C1 segment of cervical spinal cord (tissue), 14 donors: ENCODE data around the gene BTD.

ENCODE experiments used
- DNase-seq, 14 donors: peaks; one replicate each; lab custom pipeline; 2025; lab: John Stamatoyannopoulos, UW

The BTD gene

GRCh38 chr3:15635121-15635661 is 33.6 kb downstream of the BTD start:
- DNase-seq: peak in 6 of 14 donors; percentile 11 to 49 (median 36)

DNA sequence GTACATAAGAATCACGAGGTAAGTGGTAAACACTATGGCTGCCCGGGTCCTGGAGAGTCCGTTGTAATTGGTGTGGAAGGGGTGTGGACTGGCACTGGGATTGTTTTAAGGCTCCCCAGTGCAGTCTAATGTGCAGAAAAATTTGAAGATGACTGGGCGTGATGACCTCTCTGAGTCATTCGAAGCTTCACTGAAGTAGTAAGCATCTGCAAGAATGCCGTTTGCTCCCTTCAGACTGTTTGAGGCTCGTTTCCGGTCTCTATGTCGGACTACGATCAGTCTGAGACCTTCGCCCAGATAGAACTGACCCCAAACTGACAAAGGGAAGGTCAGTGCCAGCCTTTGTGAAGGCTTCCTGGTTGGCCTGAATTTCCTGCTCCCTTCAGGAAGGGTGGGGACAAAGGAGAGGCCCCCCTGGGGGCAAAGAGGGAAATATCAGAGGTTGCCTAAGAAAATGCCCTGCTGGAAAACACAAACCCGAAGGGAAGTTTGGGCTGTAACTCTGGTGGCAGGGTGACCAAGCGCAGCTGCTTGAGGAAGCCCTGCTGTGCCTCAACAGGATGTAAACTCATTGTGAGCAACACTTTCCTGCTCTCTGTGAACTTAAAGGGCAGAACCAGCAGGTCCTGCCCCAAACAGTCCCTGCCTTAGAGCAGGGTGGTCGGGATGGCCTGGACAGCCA is 34.6 kb downstream of the BTD start:
- no peak for DNase-seq

GRCh38 chr3:15637131-15637951 is 35.8 kb downstream of the BTD start:
- peak in 1 of 14 donors; percentile 71 for DNase-seq

GRCh38 chr3:15638193-15638890 is 36.8 kb downstream of the BTD start:
- DNase-seq: no peak

GRCh38 chr3:15638891-15639262 is 37.3 kb downstream of the BTD start:
- DNase-seq: no peak

DNA sequence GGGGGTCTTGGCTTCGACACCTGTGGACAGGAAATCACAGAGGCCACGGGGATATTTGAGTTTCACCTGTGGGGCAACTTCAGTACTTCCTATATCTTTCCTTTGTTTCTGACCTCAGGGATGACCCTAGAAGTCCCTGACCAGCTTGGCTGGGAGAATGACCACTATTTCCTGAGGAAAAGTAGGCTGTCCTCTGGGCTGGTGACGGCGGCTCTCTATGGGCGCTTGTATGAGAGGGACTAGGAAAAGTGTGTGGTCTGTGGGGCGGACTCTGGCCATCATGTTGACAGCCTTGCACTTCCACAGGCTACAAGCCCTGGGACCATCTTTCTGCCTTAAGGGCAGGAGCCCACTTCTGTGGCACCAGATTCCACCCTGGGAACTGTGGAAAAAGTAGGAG is 43.7 kb downstream of the BTD start:
- DNase-seq: no peak

- DNase-seq: no peak
These were observed 44.4 kb downstream of the BTD start for GRCh38 chr3:15645740-15646501.

GRCh38 chr3:15646851-15647511 is 45.4 kb downstream of the BTD start:
- peak in 2 of 14 donors; percentile 8 to 53 for DNase-seq

- DNase-seq: no peak
These were observed 46.1 kb downstream of the BTD start for GRCh38 chr3:15647611-15648167.

DNA sequence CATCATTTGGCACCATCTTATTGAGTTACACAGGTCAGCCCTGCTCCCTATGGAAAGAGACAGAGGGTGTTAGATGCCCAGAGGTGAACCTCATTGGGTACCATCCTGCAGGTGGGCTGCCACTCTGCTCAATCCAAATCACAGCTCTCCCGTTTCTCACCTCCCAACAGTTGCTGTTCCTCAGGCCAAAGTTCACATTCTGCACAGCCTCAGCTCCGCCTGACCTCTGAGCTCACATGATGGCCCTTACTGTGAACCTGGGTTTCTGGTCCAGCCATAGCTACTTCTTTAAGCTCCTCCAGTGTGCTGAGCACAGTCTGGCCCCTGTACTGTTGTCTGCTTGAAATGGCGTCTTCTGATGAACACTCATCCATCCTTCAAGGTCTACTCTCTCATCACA is 47.8 kb downstream of the BTD start:
- DNase-seq: no peak

DNA sequence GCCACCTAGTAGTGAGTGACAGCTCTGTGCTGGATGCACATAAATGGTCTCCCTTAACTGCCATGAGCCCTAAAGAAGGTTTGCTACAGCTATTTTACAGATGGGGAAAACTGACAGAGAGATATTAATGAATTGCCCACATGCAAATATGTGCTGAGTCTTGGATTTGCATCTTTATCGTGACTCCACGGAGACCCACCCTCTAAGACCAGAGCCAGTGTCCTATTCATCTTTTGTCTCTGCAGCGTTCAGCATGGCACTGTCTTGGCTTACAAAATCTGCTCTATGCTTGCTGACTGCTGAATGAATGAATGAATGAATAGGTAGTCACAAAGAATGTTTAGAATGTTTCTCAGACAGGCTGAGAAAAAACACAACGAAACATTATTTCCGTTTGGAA is 48.3 kb downstream of the BTD start:
- no peak for DNase-seq

- no peak for DNase-seq
These were observed 49.9 kb downstream of the BTD start for GRCh38 chr3:15651396-15651795.

DNA sequence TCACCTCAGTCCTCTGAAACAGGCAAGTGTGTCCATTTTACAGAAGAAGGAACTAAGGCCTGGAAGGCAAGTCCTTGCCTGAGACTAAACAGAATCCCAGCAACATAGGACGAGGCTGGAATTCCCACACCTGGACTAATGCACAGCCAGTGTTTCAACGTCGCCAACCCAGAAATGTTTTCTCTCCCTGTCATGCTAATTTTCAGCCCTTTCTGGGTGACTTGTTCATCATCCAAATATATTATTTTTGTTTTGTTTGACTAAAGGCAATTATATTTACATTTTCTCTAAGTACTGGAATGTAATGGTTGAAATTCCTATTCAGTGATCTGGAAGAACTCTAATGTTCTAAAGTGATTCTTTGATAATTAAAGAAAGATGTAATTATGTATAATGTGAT is 51.8 kb downstream of the BTD start:
- no peak for DNase-seq

DNA sequence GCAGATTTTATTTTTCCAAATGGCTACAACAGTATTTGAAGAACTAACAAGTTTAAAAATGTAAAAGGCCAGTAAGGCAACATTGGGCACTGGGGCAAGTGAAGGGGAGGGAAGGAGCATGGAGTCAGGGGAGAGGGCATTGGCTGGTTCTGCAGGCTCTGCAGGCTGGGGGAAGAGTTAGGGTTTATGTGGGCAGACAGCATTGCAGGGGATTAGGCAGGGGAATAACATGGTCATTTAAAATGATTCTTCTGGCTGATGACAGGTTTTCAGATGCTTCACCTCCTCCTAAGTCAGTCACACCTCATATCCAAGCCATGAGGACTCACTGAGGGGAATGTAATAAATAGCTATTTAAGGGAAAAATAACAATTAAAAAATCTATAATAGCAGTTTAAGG is 52.6 kb downstream of the BTD start:
- DNase-seq: no peak

DNA sequence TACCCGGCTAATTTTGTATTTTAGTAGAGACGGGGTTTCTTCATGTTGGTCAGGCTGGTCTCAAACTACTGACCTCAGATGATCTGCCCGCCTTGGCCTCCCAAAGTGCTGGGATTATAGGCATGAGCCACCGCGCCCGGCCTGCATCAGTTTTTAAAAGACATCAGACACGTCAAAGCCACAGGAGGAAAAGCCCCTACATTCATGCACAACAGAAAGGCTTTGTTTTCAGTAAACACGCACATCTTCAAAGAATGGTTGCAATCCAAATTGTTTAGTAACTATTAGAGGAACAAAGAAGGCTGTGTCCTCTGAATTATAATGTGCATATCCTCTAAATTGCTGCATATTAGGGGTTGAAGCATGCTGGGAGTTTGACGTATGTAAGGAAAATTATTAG is 53.3 kb downstream of the BTD start:
- peak in 2 of 14 donors; percentile 33 to 55 for DNase-seq

DNA sequence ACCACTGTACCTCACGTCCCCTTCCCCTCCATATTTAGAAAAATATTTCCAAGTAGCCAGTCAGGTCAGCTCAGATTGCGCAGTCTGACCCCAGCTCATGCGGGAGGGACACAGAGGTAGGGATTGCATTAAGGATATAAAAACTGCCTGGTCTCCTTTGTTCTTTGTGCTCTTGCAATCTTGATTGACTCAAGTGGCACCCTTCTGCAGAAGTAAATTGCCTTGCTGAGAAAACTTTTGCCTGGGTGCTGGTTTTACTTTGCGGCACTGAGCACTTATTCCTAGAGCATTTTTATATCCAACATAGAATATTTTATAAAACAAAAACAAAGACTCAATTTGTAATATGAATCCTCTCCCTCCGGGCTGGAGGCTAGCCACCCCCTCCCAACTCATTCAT is 54.8 kb downstream of the BTD start:
- no peak for DNase-seq

DNA sequence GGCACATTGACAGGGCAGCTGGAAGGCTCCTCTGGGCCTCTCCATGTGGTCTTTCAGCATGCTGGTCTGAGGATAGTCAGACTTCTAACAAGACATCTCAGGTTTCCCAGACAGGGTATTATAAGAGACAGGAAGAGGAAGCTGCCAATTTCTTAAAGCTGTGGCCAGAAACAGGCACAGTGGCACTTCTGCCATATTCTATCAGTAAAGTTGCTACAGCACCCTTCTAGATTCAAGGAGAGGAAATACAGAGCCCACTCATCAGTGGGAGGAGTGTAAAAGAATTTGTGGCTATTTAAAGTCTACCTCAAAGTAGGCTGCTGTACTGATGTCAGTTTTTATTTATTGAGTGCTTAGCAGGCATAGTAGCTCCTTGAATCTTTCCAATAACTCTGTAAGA is 55.5 kb downstream of the BTD start:
- no peak for DNase-seq

DNA sequence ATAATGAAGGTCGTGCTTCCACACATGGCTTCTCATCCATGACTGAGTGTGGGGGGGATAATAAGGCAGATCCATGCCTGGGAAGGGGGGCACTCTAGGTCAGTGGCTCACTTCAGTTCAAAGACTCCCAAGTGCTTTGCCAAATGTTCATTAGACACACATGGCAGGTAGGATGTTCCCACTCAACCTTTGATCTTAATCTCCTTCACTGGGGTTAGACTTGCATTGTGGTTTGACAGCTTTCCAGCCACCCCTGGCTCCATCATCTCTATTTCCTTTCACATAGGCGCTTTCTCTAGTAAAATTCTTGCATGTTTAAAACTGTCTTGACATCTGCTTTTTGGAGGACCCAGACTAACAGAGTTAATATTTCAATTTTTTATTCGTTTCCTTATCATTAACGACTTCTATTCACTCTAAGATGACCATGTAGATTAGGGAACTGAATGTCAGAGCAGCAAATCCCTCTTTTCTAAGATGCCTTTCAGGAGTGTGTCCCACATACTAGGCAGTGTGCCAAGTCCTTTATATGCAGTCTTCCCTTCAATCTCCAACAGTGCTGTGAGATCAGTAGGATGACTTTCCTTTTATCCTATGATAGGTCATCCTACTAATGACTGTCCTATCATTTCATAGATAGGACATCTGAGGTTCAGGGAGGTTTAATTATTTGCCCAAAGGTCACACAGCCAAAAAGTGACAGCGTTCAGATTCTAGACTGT is 57.9 kb downstream of the BTD start:
- no peak for DNase-seq

GRCh38 chr3:15660055-15660935 is 58.8 kb downstream of the BTD start:
- DNase-seq: peak in 1 of 14 donors; percentile 28
